Hematopoietic multipotent progenitor cell treated with erythropoietin and hydrocortisone succinate and interleukin-3 and kit ligand, for 15 days (in vitro differentiated cells): Measurements from ENCODE around the gene ACVRL1.

Experiments used
- DNase-seq: peaks from one replicate; pipeline ENCODE4 v3.0.0-alpha.2; 2015; ENCODE audit warnings: low spot score

ACVRL1 gene

DNA sequence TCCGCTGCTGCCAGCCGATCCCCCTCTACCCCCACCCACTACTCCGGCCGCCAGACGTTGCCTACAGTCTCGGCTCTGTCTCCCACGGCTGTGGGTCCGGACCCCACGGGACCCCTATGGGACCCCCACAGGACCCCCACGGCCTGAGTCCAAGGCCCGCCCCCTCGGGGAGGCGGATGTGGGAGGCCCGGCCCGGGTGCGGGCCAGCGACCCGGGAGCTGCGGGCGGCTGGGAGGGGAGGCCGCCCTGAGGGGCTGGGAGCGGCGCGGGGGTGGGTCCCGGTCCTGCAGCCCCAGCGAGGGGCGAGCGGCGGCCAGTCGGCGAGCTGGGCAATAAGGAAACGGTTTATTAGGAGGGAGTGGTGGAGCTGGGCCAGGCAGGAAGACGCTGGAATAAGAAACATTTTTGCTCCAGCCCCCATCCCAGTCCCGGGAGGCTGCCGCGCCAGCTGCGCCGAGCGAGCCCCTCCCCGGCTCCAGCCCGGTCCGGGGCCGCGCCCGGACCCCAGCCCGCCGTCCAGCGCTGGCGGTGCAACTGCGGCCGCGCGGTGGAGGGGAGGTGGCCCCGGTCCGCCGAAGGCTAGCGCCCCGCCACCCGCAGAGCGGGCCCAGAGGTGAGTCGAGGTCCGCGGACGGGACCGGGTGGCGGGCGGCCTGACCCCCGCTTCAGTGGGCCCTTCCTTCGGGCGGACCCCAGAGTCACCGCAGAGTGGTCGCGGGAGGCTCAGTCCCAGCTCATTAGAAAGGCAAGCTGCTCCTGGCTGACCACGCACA, at the start of gene ACVRL1:
ACVRL1 (plus strand) TSS at position 422 of the 773 bp plus-strand sequence. CDS start 4,971 bp downstream, outside the sequence.
- no peak for DNase-seq

DNA sequence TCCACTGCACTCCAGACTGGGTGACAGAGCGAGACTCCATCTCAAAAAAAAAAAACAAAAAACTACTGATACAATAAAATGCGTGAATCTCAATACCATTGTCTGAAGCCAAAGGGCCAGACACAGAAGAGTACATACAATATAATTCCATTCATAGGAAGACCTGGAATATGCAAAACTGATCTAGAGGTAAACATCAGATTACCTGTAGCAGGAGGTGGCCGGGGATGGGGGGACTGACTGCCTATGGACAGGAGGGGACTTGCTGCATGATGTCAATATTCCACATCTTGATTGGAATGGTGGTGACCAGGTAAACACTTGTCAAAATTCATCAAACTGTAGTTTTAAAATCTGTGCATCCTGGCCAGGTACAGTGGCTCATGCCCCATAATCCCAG, 46.3 kb upstream of the ACVRL1 start:
- no peak for DNase-seq

DNA sequence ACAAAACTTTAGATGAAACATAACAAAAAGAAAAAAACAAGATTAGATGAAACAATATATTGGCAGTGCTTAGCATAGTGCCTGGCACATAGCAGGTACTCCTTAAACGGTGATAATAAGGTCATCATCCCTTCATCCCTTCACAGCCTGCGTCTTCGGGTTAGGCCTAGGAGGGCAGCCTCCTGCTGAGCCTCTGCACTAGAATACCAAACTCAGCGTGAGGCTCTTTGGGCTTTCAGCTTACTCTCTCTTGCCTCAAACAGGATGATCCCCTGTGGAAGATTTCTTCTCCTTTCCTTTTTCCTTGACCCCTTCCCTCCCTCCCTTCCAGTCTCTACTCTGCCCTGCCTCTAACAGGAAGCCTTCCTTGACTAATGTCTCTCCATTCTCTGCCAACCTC, 44.4 kb upstream of the ACVRL1 start:
- DNase-seq, result no peak

DNA sequence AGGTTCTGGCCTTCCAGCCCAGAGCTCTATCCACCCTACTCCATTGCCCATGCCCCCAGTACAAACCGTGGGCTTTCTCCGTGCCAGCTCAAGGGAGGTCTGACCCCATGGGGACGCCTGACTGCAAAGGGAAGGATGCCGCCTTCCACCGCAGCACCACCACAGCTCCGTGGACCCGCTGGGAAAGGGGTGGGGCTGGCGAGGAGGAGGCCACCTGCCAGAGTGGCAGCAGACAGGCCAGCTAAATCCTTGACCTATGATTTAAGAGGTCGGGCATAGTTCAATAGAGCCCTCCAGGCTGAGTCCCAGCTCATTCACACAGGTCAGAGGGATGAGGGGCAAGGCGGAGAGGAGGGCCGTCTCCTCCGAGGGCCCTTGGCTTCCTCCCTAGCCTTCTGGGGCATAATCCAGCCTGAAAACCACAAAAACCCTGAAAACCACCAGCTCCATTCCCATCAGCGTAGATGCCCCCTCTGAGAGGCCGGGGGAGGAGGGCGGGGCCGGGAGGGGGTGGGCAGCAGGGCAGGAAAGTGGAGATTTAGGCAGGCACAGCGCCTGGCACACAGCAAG, 43.9 kb upstream of the ACVRL1 start:
- DNase-seq, result no peak

DNA sequence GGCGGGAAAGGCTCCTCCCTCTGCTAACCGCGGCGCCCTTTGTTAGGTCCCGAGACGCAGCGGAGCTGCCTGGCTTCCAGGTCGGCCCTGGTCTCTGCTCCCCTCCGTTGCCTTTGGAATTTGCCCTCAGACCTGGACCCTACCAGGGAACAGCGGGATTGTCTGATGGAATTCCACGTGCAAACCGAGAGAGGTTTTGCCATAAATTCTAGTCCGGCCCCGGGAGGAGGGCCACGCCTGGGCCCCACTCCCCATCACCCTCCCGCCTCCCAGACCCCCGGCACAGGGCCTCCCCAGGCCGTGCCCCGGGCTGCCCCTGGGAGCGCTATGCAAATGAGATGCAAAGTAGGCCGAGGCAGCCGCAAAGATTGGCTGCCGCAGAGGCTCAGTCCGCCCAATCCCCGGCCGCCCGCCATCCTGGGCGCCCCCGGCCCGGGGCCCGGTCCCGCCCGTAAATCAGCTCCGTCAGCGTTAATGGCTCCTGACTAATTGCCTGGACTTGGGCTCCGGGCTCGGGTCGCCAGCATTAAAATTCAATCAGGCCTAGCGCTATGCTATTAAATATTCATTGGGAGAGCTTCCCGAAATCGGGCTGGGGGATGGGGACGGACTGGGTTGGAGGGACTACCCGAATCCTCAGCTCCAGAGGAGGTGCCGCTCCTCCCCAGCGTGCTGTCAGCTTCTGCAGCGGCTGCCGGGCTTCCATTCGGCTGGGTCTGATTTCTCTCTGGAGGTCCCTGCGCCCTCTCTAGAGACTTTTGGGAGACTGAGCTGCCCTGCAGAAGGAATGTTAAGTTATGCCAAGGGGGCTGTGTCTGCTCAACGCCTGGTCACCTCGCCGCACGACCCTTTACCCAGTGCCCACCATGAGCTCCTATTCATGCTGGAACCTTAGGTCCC, 43.1 kb upstream of the ACVRL1 start:
- DNase-seq, result no peak

DNA sequence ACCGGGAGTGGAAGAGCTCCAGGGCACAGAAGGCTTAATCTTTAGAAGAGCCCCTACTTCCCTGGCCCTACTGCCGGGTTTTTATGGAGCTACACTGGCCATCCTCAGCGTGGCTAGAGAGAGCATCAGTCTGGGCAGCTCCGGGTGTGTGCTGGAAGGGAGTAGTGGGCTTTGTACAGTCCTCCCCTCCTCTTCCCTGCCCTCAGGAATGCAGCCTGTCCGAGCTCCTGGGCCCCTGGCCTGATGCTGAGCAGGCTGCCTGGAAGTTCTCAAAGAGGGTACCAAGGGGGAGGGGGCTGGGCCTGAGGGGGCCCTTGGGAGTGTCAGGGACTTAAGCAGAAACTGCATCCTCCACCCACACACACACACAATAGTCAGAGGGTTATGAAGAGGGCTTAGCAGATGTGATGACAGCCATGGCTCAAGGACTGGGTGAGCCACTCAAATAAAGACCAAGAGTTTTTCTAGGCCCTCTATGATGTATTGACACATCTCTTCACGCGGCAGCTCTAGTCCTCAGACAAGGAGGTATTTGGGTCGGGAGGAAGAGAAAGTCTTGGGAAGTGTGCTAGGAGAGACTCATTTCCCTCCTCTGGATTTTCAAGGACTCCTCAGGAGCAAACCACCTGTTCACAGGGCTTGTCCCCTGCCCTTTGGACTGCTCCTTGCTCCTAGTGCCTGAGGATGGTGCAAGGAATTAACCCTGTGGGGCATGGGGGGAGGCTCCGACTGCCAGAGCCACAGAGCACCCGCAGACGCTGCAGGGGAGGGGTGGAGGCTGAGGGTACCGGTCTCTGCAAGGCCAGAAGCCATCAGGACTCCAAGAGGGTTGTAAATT, 42.3 kb upstream of the ACVRL1 start:
- DNase-seq, result no peak

DNA sequence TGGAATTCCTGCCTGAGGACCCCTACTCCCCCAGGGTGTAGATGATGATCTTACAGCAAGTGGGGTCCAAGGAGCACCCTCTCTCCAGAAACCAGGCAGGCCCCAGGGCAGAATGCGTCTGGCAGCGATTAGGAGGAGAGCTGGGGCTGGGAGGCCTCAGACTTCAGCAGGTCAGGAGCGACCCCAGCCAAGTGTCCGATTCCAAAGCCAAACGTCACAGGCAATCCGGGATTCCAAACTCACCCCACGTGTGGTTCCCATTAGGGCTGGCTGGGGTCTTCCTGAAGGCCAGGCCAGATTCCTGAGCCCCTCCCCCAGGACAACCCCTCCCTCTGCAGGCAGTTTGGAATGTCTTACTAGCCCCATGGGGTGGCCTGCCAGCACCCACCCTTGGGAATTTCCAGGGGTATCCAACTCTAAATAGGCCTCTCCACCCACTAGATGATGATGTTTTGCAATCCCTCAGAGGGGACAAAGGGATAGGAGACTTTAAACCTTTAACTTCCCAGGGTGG, 41.5 kb upstream of the ACVRL1 start:
- no peak for DNase-seq

DNA sequence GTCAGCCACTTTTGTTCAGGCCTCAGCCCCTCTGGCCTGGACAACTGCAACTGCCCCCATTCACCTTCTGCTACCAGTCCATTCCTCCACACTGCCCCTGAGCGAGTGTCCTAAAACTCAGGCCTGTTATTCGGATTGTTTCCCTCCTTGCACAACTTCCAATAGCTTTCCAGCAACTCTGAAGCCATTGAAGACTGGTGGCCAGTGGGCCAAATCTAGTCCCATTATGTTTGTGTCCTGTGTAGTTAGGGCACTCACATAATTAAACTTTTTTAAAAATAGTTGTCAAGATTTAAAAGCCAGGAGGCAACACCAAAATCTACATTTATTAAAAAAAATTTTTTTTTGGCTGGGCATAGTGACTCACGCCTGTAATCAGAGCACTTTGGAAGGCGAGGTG, 41.0 kb upstream of the ACVRL1 start:
- DNase-seq, result no peak

DNA sequence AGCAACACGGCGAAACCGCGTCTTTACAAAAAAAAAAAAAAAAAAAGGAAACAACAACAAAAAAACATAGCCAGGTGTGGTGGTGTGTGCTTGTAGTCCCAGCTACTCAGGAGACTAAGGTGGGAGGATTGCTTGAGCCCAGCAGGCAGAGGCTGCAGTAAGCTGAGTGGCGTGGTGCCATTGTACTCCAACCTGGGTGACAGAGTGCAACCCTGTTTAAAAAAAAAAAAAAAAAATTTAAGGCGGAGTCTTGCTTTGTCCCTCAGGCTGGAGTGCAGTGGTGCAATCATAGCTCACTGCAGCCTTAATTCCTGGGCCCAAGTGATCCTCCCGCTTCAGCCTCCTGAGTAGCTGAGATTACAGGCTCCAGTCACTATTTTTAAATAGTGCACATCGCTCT, 40.5 kb upstream of the ACVRL1 start:
- no peak for DNase-seq

DNA sequence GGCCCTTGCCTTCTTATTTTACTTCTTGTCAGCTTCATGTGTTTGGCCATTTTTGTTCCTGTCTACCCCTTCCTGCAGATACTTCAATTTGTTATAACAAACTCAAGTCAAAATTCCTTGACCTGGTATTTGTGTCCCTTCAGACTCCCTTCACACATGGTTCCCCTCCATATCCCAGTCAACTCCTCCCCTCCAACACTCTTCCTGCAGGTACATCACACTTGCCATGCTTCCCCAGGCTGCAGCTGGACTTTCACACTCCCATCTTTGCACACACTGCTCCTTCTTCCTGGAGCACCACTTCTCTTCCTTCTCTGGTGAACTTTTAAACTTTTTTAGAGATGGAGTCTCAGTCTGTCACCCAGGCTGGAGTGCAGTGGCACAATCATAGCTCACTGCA, 39.9 kb upstream of the ACVRL1 start:
- no peak for DNase-seq

DNA sequence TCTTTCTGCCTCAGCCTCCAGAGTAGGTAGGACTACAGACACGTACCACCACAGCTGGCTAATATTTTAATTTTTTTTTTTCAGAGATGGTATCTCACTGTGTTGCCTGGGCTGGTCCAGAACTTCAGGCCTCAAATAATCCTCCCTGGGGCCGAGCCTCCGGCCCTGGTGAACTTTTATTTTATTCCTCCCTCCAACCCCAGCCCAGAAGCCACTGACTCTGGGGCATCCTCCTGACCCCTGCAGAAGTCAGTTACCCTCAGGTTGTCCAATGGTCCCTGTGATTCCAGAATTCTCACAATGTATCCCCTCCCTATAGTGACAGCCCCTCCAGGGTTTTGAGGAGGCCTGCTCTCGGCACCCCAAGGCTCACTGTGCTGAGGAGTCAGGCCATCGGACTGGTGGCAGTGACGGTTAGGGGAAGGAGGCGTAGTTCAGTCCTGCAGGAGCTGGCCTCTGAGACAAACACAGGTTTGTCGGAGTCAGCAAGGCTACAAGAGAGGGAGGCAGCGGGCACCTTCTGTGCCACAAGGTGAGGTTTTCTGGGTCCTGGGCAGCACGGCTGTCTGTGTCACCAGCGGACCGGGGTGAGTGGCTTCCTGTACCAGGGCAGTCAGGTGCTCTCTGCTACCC, 39.4 kb upstream of the ACVRL1 start:
- DNase-seq, result no peak

DNA sequence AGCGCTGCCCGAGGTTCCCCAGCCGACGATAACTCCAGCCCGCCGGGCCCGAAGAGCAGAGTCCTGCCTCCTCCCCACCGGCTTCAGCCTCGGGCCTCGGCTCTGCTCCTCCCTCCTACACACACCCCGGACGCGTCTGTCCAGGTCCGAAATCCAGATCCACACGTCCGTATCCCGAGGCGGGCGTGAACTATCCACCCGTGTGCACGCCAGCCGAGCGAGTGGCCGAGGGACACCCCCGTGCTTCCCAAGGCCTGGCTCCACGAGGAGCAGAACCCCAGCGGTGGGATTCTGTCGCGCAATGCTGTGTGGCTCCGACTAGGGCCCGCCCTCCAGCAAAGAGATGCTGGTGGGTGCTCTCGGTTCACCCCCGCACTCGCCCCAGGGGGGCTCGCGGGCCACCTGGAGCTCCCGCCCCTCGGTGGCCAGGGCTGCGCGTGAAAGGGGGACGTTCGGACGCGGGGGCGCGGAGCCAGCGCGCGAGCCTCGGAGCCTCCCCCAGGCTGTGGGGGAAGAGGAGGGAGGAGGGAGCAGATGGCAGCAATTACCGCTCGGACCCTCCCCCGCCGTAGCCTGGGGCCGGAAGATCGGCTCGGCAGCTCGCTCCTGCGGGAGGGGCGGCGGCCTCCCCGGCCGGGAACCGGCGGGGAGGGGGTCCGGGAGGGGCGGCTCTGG, 38.3 kb upstream of the ACVRL1 start:
- DNase-seq, result no peak

DNA sequence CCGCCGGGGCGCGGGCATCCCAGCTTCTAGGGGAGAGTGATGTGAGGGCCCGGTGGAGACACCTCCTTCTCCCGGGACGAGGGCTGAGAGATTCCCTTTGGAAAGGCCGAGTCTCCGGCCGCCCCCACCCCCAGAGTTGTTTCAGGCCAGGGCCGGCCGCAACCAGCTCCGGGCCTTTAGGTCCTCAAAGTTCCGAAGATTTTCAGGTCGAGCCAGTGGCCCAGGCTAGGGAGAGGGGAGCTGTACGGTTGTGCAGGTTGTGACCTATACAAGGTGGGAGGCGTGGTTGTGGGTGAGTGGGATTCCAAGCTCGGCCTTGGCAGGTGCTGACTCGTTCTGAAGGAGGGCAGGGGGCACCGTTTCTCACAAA, 37.8 kb upstream of the ACVRL1 start:
- no peak for DNase-seq

DNA sequence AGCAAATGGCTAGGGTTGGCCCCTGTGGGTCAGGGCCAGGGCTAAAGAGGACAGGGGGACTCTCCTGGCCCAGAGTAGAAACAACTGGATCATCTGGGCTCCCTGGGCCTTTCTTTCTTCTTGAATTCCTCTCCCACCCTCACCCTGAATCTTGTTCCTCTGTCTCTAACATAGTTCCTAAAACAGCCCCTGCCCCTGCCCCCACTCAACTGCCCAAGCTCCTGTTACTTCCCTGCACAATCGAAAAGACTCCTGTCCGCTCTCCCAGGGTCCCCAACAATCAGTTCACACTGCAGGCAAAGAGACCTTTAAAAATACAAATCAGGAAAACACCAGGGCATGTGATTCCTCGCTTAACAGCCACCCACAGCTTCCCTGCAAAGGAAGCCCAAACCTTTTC, 37.4 kb upstream of the ACVRL1 start:
- DNase-seq, result no peak

DNA sequence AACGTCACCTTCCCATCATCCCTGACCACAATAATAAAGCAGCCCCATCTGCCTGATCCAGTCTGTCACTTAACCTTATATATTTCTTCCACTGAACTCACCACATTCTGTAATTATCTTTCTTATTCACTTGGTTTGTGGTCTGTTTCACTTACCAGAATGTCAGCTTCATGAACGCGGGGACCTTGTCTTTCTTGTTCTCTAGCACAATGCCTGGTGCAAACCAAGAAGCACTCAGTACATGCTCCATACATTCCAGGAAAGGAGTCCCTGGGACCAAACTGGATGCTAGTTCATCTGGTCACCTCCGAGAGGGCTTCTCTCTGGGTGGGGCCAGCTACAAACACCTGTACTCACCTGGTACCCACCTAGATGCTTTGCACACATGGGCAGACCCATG, 36.8 kb upstream of the ACVRL1 start:
- no peak for DNase-seq

DNA sequence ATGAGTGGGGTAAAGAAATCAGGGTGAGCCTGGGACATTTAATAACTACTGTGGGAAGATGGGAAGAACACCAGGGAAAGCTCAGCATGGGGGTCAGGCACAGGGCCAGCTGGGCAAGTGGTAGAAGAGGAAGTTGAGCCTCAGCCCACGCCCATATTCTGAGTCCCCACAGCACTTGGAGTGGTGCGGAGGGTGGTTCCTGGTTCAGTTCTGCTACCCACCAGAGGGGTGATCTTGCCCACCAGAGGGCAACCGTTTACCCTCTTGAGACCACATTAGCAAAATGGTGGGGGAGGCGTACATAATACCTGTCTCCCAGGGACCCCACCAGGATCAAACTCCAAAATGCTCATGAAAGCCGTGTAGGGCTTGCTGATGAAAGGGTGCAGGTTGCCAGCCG, 36.2 kb upstream of the ACVRL1 start:
- DNase-seq, result no peak

DNA sequence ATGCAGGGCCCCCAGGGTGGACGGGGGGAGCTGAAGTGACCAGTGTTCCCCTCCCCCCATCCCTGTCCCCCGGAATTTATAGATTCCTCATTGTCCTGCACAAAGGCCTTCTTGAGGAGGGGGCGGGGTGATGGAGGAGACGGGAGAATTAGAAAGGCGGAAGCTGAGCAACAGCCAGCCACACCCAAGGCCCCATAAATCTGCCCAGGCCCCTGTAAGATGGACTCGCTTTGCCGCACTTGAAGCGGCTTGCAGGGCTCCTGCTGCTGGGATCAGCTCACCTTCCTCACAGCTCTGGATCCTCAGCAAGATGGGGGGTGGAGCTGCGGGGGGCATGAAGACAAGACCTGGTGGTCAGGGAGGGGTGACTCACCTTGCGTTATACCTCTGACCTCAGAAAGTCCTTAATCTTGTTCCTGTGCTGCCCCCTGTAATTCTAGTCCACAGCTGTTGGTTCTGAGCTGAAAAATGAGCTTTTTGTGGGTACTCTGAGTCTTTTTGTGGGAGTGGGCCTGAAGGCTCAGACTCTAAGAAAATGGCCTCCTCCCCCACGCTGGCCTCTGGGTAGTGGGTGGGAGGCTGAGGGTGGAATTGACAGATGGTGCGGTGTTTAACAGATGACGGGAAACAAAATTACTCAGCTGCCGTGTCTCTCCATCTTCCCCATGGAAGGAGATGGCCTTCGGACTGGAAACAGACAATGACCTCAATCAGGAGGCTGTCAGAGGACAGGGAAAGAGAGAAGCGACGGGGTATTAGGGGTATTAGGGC, 35.2 kb upstream of the ACVRL1 start:
- no peak for DNase-seq

DNA sequence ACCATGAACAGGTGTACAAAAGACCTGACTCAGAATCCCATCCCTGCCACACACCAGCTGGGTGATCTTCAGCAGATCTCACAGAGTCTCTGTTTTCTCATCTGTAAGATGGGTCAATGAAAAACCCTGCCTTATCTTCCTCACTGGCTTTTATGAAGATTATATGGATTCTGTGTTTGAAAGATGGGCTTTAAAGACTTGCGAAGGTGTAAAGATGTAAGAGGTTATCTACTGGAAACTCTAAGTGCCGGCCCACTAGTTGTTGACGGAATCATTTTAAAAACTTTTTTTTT, 34.7 kb upstream of the ACVRL1 start:
- no peak for DNase-seq

DNA sequence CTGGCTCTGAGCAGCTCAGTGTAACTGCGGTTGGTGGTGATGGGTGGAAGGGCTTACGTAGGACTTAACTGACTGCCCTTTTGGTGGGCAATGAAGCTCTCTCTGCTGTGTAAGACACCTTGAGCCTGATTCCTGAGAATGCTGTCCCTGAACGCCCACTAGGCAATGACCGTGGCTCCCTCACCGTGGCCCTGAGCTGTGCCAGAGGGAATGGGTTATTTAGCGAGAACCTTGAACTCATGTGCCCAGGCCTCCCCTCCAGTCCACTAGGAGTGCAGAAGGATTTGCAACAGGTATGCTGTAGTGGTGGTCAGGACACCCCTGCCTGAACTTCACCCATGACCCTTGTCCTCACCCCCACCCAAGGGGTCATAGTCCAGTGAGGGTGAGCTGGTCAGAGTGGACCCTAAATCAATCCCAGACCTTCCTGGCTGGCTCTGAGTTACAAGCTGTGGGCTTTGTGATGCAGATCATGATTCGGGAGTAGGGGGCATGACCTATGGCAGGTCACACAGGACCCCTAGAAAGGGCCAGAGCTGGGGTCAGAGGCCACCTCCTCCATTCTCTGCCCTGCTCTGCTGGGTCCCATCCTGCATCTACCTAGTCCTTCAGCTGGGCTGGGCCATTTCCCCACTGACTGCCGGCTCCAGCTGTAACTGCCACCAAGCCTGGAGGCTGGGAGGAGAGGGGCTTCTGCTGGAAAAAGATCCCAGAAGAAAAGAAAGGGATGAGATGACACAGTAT, 33.9 kb upstream of the ACVRL1 start:
- no peak for DNase-seq

DNA sequence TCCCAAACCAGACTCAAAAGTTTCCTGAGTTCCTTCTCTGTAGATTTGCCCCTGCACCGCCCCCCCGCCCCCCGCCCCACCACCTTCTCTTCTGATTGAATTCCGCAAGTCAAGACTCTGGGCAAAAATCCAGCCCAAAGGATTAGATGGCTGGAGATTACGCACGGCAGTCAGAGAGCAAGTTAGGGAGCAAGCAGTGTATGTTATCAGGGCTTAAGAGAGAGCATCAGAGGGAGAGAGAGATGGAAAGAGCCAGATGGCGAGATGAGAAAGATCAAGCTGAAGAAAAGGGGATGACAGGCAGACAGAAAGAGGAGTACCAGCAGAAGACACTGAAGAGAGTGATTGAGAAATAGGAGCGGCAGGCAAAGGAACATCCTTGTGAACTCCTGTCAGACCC, 33.3 kb upstream of the ACVRL1 start:
- DNase-seq, result no peak
